ENCODE measurements around the gene DDN. TPM values are rescaled to one million over a fixed set of nuclear protein-coding genes. Genes with fewer than 3 reads are reported as not detected.

The DDN gene
- total RNA-seq, 1 donor from 2014 or later, result 0.44 TPM

DNA sequence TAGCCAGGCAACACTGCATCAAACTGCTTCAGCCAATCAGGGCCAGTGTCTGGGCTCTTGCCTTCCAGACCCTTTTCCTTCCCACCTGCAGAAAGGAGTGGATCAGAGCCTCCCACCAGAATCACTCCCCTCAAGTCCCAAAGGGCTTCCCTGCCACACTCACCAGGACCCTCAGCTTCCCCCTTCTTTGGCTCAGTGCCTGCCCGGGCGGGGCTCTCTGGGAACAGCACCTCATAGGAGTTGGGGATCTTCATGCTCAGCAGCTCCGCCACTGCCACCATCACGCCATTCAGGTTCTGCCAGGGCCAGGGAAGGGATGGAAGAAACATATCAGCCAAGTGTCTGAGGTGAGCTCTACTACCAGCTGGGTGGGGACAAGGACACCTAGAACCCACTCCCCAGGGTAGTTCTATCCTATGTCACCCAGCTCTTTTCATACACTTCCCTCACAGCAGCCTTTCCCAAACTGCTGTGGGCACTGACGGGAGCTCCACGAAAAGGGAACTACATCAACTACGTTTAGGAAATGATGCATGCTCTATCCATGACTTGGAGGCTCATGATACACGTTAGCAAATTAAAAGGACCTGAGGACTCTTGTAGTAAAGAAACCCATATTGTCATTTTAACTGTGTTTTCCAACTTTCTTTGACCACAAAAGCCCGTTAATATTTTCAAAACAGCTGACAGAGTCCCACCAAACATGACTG, 28.8 kb upstream of the DDN start:
- TF ChIP-seq CTCF (IDR thresholded peaks at IDR 0.05), result no peak
- Mint-ChIP-seq H3K36me3 (ENCODE audit: low read depth) (peaks cover 82% of the 10 kb centered on the region), H3K4me3 (no peak overlapping the region), H3K4me1 (no peaks in the 10 kb centered on the region), H3K27ac (no peak overlapping the region), H3K9me3 (no peaks in the 10 kb centered on the region), H3K27me3 (no peaks in the 10 kb centered on the region)
- no peak for DNase-seq
- POLR2A ChIA-PET, result interaction anchor here (0.6 kb wide), 1 partner anchor 8 kb away, joined by 6 read pairs; no protein-coding TSS in a partner anchor
- intact Hi-C loops (cut with micrococcal nuclease), result no loop called here
- CTCF ChIA-PET, result no interaction called here
- ATAC-seq (ENCODE audit: low read depth), result no peak

DNA sequence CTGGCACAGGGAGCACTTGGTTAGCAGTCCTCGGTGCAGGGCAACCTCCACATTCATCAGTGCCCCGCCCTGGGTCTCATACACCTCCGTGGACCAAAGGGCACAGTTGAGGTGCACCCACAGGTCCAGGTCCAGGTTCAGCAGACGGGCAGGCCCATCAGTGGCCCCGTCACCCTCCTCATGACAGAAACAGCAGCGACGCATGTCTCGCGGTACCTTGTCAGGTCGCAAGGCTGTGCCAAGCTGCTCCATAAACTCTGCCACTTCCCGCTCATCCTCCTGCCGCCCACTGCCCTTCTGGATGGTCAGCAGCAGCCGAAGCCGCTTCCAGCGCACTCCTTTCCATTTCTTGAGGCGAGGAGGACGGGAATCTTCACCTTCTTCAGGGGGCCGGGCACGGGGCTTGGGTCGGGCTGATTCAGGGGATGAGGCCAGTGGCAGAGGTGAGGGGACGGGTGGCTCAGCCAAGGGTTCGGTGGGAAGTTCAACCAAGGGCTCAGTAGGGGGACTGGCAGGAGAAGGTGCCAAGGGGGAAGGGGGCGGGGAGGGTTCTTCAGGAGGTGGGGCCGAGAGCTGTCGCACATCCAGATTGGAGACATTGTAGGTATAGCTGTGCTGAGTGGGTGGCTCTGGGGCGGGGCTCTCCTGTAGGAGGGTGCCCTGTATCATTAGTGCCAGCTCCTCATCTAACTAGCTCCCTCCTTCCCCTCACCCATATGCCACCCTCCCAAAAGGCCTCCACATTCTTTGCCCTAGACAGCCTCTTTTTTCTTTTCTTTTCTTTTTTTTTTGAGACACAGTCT, 27.7 kb upstream of the DDN start:
- Mint-ChIP-seq H3K4me3 (no peak overlapping the region), H3K36me3 (ENCODE audit: low read depth) (peaks cover 85% of the 10 kb centered on the region), H3K27me3 (no peaks in the 10 kb centered on the region), H3K27ac (no peak overlapping the region), H3K9me3 (no peaks in the 10 kb centered on the region), H3K4me1 (no peaks in the 10 kb centered on the region)
- DNase-seq (no peak), ATAC-seq (ENCODE audit: low read depth) (no peak)
- no peak for TF ChIP-seq CTCF (IDR thresholded peaks at IDR 0.05)
- POLR2A ChIA-PET, result no interaction called here
- CTCF ChIA-PET, result no interaction called here
- intact Hi-C loops (cut with micrococcal nuclease), result no loop called here

- H3K4me1 Mint-ChIP-seq, result no peaks in the 10 kb centered on the region
- DNase-seq (no peak), ATAC-seq (ENCODE audit: low read depth) (no peak)
- ChIA-PET POLR2A (no interaction called here), CTCF (no interaction called here)
- no peak for TF ChIP-seq CTCF (IDR thresholded peaks at IDR 0.05)
- intact Hi-C loops (cut with micrococcal nuclease), result no loop called here
- no peak overlapping the region for H3K4me3 Mint-ChIP-seq
- H3K27ac Mint-ChIP-seq, result no peak overlapping the region
- peaks cover 87% of the 10 kb centered on the region for H3K36me3 Mint-ChIP-seq (ENCODE audit: low read depth)
- no peaks in the 10 kb centered on the region for H3K9me3 Mint-ChIP-seq
- H3K27me3 Mint-ChIP-seq, result no peaks in the 10 kb centered on the region
Observed at GRCh38 chr12:49026101-49026500, 26.9 kb upstream of the DDN start.

GRCh38 chr12:49025463-49025862, 26.3 kb upstream of the DDN start:
- no peak overlapping the region for H3K4me3 Mint-ChIP-seq
- intact Hi-C loops (cut with micrococcal nuclease), result no loop called here
- ATAC-seq (ENCODE audit: low read depth) (no peak), DNase-seq (no peak)
- POLR2A ChIA-PET, result no interaction called here
- no peak for TF ChIP-seq CTCF (IDR thresholded peaks at IDR 0.05)
- no peaks in the 10 kb centered on the region for H3K4me1 Mint-ChIP-seq
- no peaks in the 10 kb centered on the region for H3K9me3 Mint-ChIP-seq
- no peaks in the 10 kb centered on the region for H3K27me3 Mint-ChIP-seq
- CTCF ChIA-PET, result no interaction called here
- H3K27ac Mint-ChIP-seq, result no peak overlapping the region
- H3K36me3 Mint-ChIP-seq (ENCODE audit: low read depth), result peaks cover 88% of the 10 kb centered on the region

DNA sequence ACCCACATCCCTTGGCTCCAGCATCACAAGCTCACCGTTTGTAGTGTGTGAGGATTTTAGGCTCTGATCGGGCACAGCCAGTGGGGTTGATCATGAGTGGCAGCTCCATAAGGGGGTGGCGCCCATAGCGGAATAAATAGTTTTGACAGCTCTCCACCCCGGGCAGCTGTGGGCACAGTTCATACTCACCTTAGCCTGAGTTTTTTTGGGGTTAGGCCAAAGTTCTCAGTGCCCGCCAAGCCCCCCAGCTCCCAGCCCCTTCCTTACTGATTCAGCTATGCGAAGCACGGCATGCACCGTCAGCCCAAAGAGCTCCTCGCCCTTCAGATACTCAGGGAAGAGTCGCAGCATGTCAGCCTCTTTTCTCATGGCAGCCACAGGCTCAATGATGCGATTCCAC, 25.4 kb upstream of the DDN start:
- ChIA-PET CTCF (interaction anchor here (0.9 kb wide), 1 partner anchor 41 kb away, joined by 3 read pairs; no protein-coding TSS in a partner anchor), POLR2A (interaction anchor here (1.5 kb wide), 1 partner anchor 12 kb away, joined by 4 read pairs; no protein-coding TSS in a partner anchor)
- Mint-ChIP-seq H3K27ac (no peak overlapping the region), H3K9me3 (no peaks in the 10 kb centered on the region), H3K27me3 (no peaks in the 10 kb centered on the region), H3K36me3 (ENCODE audit: low read depth) (peaks cover 83% of the 10 kb centered on the region), H3K4me1 (peaks cover 5% of the 10 kb centered on the region), H3K4me3 (no peak overlapping the region)
- no peak for TF ChIP-seq CTCF (IDR thresholded peaks at IDR 0.05)
- ATAC-seq (ENCODE audit: low read depth), result no peak
- intact Hi-C loops (cut with micrococcal nuclease), result no loop called here
- no peak for DNase-seq

Data from activated B cell treated with CpG ODN at 0.5 μM for 24 hours (primary cell).